GM18873 (cell line): ENCODE results near the gene PAFAH1B1.
"Not testable (repeated sequence)": the region's sequence is repeated elsewhere in the genome, so short reads cannot be mapped to it uniquely, and the experiment has no call there.

Experiments used
- ATAC-seq: cut with Tn5 transposase; IDR thresholded peaks from one replicate; pipeline ENCODE4 v1.9.1; 2021; ENCODE audit warnings: mild to moderate bottlenecking, moderate library complexity, moderate number of reproducible peaks; ENCODE audit not compliant: unreplicated experiment, low FRiP score

Gene PAFAH1B1

DNA sequence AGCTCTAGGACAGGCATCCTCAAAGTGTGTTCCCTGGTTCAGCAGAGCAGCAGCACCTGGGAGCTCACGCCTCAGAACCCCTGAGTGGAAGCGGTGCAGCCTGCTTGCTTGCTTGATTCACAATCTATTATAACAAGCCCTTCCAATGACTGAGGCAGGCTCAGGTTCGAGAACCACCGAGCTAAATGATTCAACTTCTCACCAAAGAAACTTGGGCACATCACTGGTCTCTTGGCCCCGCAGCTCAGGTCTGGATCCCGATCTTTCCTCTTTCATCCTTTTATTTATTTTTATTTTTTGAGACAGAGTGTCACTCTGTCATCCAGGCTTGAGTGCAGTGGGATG lies 93.6 kb downstream of the PAFAH1B1 start:
- no peak for ATAC-seq

GRCh38 chr17:2688351-2689342 lies 95.2 kb downstream of the PAFAH1B1 start:
- ATAC-seq = no peak

- ATAC-seq = no peak
Measured at GRCh38 chr17:2689411-2690164, 96.1 kb downstream of the PAFAH1B1 start.

- no peak for ATAC-seq
Measured at GRCh38 chr17:2690165-2691068, 97.0 kb downstream of the PAFAH1B1 start.

- ATAC-seq = no peak
Measured at GRCh38 chr17:2691069-2691871, 97.8 kb downstream of the PAFAH1B1 start.

GRCh38 chr17:2691965-2692780 lies 98.7 kb downstream of the PAFAH1B1 start:
- ATAC-seq = no peak

GRCh38 chr17:2692781-2693135 lies 99.3 kb downstream of the PAFAH1B1 start:
- ATAC-seq = no peak

GRCh38 chr17:2693561-2694380 lies 100.3 kb downstream of the PAFAH1B1 start:
- ATAC-seq = no peak

GRCh38 chr17:2694381-2695242 lies 101.2 kb downstream of the PAFAH1B1 start:
- no peak for ATAC-seq

GRCh38 chr17:2695243-2695960 lies 101.9 kb downstream of the PAFAH1B1 start:
- no peak for ATAC-seq

GRCh38 chr17:2695961-2696760 lies 102.7 kb downstream of the PAFAH1B1 start:
- ATAC-seq = no peak

DNA sequence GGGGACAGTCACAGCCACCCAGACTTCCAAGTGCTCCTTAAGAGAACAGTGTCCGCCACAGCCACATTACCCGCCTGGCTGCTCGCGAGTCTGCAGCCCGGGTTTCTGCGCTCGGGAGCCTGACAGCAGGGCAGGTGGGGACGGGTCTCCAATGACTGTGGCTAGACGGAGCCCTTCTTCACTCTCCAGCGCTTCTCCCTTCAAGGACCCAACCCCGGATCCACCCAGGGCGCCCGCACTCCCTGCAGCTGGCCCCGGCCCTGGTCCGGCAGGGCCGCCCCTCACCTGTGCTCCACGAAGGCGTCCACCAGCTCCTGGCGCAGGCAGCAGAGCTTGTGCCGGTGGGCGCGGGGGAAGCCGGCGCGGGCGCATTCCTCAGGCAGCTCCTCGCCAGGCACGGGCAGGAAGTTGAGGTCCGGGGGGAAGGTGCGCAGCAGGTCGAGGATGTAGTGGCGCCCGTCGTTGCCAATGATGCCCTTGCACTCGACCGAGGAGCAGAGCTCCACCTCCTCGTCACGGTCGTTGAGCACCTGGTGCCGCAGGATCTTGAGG lies 104.2 kb downstream of the PAFAH1B1 start:
- ATAC-seq = no peak

DNA sequence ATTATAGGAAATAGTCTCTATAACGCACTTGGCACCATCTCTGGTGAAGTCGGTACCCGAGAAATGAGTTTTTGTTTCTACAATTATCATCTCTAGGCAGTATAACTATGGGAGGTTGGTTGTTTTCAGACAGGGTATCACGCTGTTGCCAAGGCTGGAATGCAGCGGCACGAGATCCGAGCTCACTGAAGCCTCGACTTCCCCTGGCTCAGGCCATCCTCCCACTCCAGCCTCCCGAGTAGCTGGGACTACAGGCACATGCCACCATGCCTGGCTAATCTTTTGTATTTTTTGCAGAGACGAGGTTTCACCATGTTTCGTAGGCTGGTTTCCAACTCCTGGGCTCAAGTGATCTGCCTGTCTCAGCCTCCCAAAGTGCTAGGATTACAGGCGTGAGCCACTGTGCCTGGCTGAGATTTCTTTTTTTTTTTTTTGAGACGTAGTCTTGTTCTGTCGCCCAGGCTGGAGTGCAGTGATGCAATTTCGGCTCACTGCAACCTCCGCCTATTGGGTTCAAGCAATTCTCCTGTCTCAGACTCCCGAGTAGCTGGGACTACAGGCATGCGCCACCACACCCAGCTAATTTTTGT lies 105.9 kb downstream of the PAFAH1B1 start:
- not testable (repeated sequence) for ATAC-seq

- no peak for ATAC-seq
Measured at GRCh38 chr17:2700030-2700490, 106.6 kb downstream of the PAFAH1B1 start.
